D721Med (cell line): ENCODE data around the gene SLC26A2.

ENCODE experiments used
- DNase-seq: peaks from one replicate; pipeline ENCODE4 v3.0.0; 2011; ENCODE audit warnings: low spot score; ENCODE audit not compliant: insufficient read length
- FAIRE-seq: peaks from 2 replicates; lab custom pipeline; 2011; peaks lifted over from hg19 to GRCh38; lab: Jason Lieb, UNC
- CTCF ChIP-seq: IDR thresholded peaks from 2 replicates; pipeline ENCODE4 v1.5.1; 2012; ENCODE audit warnings: mild to moderate bottlenecking, control low read depth; ENCODE audit not compliant: insufficient read depth; ENCODE audit errors: missing control alignments

The SLC26A2 gene

GRCh38 chr5:149916334-149917072 is 44.1 kb upstream of the SLC26A2 start:
- TF ChIP-seq CTCF: no peak
- FAIRE-seq: no peak
- no peak for DNase-seq

- FAIRE-seq (no peak), DNase-seq (no peak)
- TF ChIP-seq CTCF: no peak
These were observed 43.4 kb upstream of the SLC26A2 start for GRCh38 chr5:149917073-149917676.

- FAIRE-seq: no peak
- no peak for TF ChIP-seq CTCF
- DNase-seq: no peak
These were observed 39.0 kb upstream of the SLC26A2 start for GRCh38 chr5:149921597-149921996.

- DNase-seq: no peak
- no peak for FAIRE-seq
- no peak for TF ChIP-seq CTCF
These were observed 37.6 kb upstream of the SLC26A2 start for GRCh38 chr5:149922950-149923349.

- no peak for TF ChIP-seq CTCF
- FAIRE-seq: no peak
- DNase-seq: no peak
These were observed 36.1 kb upstream of the SLC26A2 start for GRCh38 chr5:149924486-149924885.

- DNase-seq (no peak), FAIRE-seq (no peak)
- no peak for TF ChIP-seq CTCF
These were observed 30.4 kb upstream of the SLC26A2 start for GRCh38 chr5:149930043-149930748.
